Vagina (tissue), 2 donors: ENCODE results near the gene BLOC1S6. TPM values are rescaled to one million over a fixed set of nuclear protein-coding genes. Genes with fewer than 3 reads are reported as not detected.

ENCODE experiments used
- DNase-seq, 2 donors: peaks; one replicate each; pipeline ENCODE4 v3.0.0-alpha.2; 2017; ENCODE audit errors: extremely low spot score in 2 of 2
- H3K27ac ChIP-seq: fragments of 200-600 bp; sonication (generic); one replicate; pipeline ENCODE4 v1.5.1; 2019
- H3K27me3 ChIP-seq: fragments of 200-600 bp; sonication (generic); one replicate; pipeline ENCODE4 v1.5.1; 2019
- H3K36me3 ChIP-seq, 2 donors: fragments of 200-600 bp; sonication (generic); one replicate each; pipeline ENCODE4 v1.5.1; 2017 to 2019
- H3K4me1 ChIP-seq: fragments of 200-600 bp; sonication (generic); one replicate; pipeline ENCODE4 v1.5.1; 2019
- H3K4me3 ChIP-seq, 2 donors: fragments of 200-600 bp; sonication (generic); 1 replicate in 1 of 2; 2 replicates in 1 of 2; pipeline ENCODE4 v1.5.1; 2016 to 2019
- H3K9me3 ChIP-seq: fragments of 200-600 bp; sonication (generic); one replicate; pipeline ENCODE4 v1.5.1; 2019
- CTCF ChIP-seq, 3 experiments: fragments of 450-650 bp in 2 of 3; fragments of 200-600 bp in 1 of 3; sonication (generic) in 1 of 3; IDR thresholded peaks; one replicate each; pipeline ENCODE4 v1.5.1; 2017 to 2019; ENCODE audit warnings: antibody characterized with exemption in 3 of 3, mild to moderate bottlenecking in 2 of 3, moderate library complexity in 2 of 3
- POLR2A ChIP-seq, 2 donors: fragments of 450-650 bp; IDR thresholded peaks; one replicate each; pipeline ENCODE4 v1.6.1; 2017; ENCODE audit warnings: antibody characterized with exemption in 2 of 2, mild to moderate bottlenecking in 2 of 2, moderate library complexity in 2 of 2
- POLR2AphosphoS5 ChIP-seq, 2 donors: sonication (generic); formaldehyde crosslinking; IDR thresholded peaks; one replicate each; pipeline ENCODE4 v1.9.0; 2017; ENCODE audit warnings: antibody characterized with exemption in 2 of 2, mild to moderate bottlenecking in 2 of 2, low read depth in 1 of 2; ENCODE audit not compliant: insufficient read depth in 1 of 2
- intact Hi-C: fragments of 100-400 bp; cut with DNase I; formaldehyde crosslinking; loops from one replicate; pipeline ENCODE4 v1.15.1; 2023
- total RNA-seq: library from RNA; depleted of rRNA; stranded (reverse); fragments of >200 nt; gene quantifications from one replicate; pipeline ENCODE4 v1.2.3, GENCODE V29; 2016

Gene BLOC1S6
- total RNA-seq, 1 donor from 2014 or later, result 45.2 TPM

GRCh38 chr15:45594835-45595530, 7.8 kb downstream of the BLOC1S6 start:
- no peaks in the 10 kb centered on the region for H3K9me3 ChIP-seq
- no peaks in the 10 kb centered on the region for H3K27me3 ChIP-seq
- H3K4me1 ChIP-seq, result peaks cover 32% of the 10 kb centered on the region
- no peak for DNase-seq
- TF ChIP-seq CTCF (IDR thresholded peaks at IDR 0.05) (no peak), POLR2A (IDR thresholded peaks at IDR 0.05) (no peak), POLR2AphosphoS5 (IDR thresholded peaks at IDR 0.05; ENCODE audit: insufficient read depth in 1 of 2, low read depth in 1 of 2) (no peak)
- intact Hi-C loops, result no loop called here
- H3K36me3 ChIP-seq, result peaks cover 0 to 25% of the 10 kb centered on the region in 2 donors
- H3K4me3 ChIP-seq, result no peak overlapping the region
- H3K27ac ChIP-seq, result no peak overlapping the region

- TF ChIP-seq CTCF (IDR thresholded peaks at IDR 0.05) (no peak), POLR2AphosphoS5 (IDR thresholded peaks at IDR 0.05; ENCODE audit: insufficient read depth in 1 of 2, low read depth in 1 of 2) (no peak), POLR2A (IDR thresholded peaks at IDR 0.05) (no peak)
- Histone ChIP-seq H3K27ac (no peak overlapping the region), H3K4me3 (no peak overlapping the region), H3K36me3 (peaks cover 0 to 21% of the 10 kb centered on the region in 2 donors), H3K27me3 (no peaks in the 10 kb centered on the region), H3K9me3 (no peaks in the 10 kb centered on the region), H3K4me1 (peaks cover 5% of the 10 kb centered on the region)
- no peak for DNase-seq
- intact Hi-C loops, result no loop called here
Observed at GRCh38 chr15:45603881-45604280, 16.7 kb downstream of the BLOC1S6 start.

- Histone ChIP-seq H3K27me3 (no peaks in the 10 kb centered on the region), H3K27ac (no peak overlapping the region), H3K36me3 (peaks cover 0 to 21% of the 10 kb centered on the region in 2 donors), H3K9me3 (no peaks in the 10 kb centered on the region), H3K4me1 (peaks cover 5% of the 10 kb centered on the region), H3K4me3 (no peak overlapping the region)
- intact Hi-C loops, result no loop called here
- TF ChIP-seq CTCF (IDR thresholded peaks at IDR 0.05), result no peak
- no peak for TF ChIP-seq POLR2AphosphoS5 (IDR thresholded peaks at IDR 0.05; ENCODE audit: insufficient read depth in 1 of 2, low read depth in 1 of 2)
- TF ChIP-seq POLR2A (IDR thresholded peaks at IDR 0.05), result no peak
- no peak for DNase-seq
Observed at GRCh38 chr15:45604326-45604725, 17.1 kb downstream of the BLOC1S6 start.

- Histone ChIP-seq H3K27me3 (no peaks in the 10 kb centered on the region), H3K27ac (no peak overlapping the region), H3K36me3 (peaks cover 0 to 21% of the 10 kb centered on the region in 2 donors), H3K4me1 (no peaks in the 10 kb centered on the region), H3K4me3 (no peak overlapping the region), H3K9me3 (no peaks in the 10 kb centered on the region)
- intact Hi-C loops, result no loop called here
- DNase-seq, result no peak
- TF ChIP-seq CTCF (IDR thresholded peaks at IDR 0.05) (no peak), POLR2A (IDR thresholded peaks at IDR 0.05) (no peak), POLR2AphosphoS5 (IDR thresholded peaks at IDR 0.05; ENCODE audit: insufficient read depth in 1 of 2, low read depth in 1 of 2) (no peak)
Observed at GRCh38 chr15:45606413-45606812, 19.2 kb downstream of the BLOC1S6 start.

GRCh38 chr15:45606841-45607240, 19.7 kb downstream of the BLOC1S6 start:
- intact Hi-C loops, result no loop called here
- H3K4me1 ChIP-seq, result no peaks in the 10 kb centered on the region
- H3K9me3 ChIP-seq, result no peaks in the 10 kb centered on the region
- H3K4me3 ChIP-seq, result no peak overlapping the region
- no peaks in the 10 kb centered on the region for H3K27me3 ChIP-seq
- no peak overlapping the region for H3K27ac ChIP-seq
- no peak for DNase-seq
- TF ChIP-seq POLR2A (IDR thresholded peaks at IDR 0.05) (no peak), CTCF (IDR thresholded peaks at IDR 0.05) (no peak), POLR2AphosphoS5 (IDR thresholded peaks at IDR 0.05; ENCODE audit: insufficient read depth in 1 of 2, low read depth in 1 of 2) (no peak)
- H3K36me3 ChIP-seq, result peaks cover 0 to 21% of the 10 kb centered on the region in 2 donors
